Hematopoietic multipotent progenitor cell treated with erythropoietin and hydrocortisone succinate and interleukin-3 and kit ligand, for 6 days (in vitro differentiated cells): ENCODE data around the gene RORB.

ENCODE experiments used
- DNase-seq: peaks from one replicate; pipeline ENCODE4 v3.0.0-alpha.2; 2015

RORB gene

DNA sequence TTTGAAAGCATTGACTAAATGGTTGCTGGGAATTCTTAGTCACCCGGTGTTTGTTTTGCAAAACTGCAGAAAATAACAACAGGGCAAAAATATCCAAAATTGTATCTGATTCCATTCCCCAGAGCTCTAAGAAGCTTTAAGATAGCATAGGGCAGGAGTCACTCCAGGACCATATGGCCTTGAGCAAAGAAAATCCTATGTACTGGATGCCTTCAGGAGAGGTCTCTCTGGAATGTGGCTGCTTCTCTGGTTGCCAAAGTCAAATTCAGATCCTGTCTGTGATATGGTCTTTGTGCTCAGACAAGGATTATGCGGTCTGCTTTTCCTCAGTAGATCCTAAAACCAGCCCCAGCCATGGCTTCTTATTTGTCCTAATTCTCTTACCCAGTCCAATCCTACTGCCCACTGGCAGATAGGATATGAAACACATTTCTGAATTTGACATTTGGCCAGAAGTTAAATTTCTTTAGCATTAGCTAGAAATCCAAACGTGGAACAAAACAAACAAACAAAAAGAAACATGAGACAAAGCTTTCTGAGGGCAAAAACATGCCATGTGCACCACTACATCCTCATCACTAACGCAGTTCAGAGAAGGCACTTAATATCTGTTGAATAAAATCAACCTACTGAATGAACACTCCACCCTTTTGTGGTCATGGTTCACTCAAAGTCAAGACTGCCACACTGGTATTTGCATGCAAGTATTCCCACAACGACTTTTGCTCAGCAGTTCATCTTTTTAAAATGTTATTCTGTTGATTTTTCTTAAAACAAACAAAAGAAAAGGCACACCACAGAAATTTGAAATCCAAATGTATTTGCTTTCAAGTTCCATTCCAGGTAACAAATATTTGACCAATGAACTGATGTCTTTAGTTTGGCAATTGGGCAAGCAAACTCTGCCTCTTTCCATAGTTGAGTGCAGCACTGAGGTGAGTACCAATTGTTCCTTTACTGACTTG, 224.8 kb downstream of the RORB start:
- DNase-seq: no peak

DNA sequence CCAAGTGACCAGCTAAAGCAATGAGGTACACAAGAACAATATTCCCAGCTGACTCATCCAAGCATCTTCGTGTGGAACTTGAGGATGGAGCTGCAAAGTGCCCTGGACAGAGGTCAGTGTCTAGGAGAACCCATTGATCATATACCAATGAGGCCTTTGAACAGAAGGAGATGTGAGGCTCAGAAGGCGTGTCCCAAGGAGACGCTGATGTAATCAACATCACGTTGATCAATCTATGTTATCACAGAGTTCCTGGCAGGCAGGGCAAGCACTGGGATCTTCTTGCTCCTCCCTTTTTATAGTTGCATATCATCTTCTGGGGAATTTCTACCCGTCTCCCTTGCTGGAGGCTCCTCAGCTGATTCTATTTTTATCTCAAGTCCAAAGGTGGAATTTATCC, 227.2 kb downstream of the RORB start:
- no peak for DNase-seq

DNA sequence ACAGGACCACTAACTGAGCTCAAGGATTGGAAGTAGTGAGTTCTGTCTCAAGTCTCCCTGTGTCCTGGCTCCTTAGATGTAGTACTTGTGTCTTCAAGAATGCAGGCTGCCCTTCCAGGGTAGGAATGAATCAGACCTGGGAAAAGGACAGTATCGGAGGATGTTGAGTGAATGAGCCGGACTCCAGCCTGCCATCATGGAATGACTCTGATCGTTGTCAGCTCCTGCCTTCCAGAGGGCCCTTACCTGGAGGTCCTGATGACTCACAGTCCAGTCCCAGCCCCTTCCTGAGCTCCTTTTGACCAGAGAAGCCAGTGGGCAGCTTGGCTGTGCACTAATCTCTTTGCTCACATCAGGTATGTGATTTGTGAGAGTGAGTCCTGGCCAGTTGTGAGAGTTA, 229.4 kb downstream of the RORB start:
- no peak for DNase-seq

DNA sequence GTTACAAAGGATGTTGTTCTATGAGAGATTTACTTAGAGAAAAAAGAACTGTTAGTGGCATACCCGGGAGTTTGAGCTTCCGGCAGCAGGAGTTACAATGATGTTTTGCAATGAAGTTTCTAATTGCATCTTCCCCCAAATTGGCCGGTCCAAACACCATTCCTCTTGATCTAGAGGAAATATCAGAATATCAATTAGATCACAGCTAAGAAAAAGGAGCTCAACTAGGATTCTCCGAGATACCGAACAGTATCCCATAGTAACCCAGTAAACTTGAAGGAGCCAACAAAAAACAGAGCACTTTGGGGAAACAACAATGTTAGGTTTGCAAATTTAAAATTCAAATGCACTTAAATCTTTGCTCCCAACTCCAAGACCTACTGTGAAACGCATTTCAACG, 231.0 kb downstream of the RORB start:
- DNase-seq: no peak

DNA sequence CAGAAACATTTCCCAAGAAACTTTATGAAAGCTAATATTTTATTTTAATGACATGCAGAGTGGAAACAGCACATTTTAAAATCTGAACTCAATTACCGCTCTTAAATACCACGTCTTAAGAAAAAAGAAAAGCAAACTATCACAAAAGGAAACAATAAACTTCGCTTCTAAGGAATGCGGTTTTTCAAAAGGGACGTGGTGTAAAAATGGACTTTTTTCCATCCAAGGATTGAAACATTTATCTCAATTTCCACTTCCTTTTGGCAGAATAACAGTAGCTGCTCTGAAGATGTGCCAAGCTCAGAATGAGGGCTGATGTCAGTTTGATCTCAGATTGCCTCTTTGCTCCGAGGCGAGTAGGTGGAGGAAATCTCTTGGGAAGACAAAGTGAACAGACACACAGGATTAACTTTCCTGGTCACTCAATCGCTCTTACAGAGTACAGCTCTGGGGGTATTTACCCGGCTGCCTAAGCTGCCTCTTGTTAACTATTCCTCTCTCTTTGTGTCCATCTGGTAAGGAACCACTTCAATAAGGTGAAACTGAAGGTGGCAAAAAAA, 232.1 kb downstream of the RORB start:
- DNase-seq: no peak

DNA sequence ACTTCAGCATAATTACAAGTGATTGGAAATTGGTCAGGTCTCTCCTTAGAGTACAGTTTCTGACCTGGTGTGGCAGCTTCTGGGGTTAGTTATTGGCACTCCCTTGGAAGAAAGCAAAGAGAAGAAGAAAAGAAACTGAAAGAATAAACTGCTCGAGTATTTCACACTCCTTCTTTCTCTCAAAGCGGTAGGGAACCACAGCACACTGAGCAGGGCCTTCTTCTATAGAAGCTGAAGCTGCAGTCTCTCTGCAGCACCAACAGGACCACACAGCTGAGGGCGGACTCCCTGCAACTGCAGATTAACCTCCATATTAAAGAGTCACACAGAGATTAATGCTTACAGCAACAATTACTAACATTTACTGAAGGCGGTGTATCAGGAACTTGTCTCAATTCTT, 238.6 kb downstream of the RORB start:
- no peak for DNase-seq

DNA sequence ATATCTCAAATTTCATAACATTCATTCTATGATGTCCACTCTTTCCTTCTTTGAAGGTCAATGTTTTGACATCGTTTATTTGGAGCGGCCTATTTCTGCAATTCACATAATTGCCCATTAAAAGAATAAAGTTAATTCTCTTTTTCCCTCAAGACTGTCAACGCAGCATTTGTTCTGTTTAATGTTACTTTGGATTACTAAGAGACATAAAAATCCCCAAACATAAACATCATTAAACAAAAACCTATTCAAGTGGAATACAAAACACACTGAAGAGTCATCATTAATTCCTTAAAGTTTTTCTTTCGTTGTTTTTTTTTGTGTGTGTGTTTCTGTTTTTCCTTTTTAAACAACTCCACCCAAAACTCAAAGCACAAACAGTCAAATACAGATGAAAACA, 239.5 kb downstream of the RORB start:
- DNase-seq: no peak

DNA sequence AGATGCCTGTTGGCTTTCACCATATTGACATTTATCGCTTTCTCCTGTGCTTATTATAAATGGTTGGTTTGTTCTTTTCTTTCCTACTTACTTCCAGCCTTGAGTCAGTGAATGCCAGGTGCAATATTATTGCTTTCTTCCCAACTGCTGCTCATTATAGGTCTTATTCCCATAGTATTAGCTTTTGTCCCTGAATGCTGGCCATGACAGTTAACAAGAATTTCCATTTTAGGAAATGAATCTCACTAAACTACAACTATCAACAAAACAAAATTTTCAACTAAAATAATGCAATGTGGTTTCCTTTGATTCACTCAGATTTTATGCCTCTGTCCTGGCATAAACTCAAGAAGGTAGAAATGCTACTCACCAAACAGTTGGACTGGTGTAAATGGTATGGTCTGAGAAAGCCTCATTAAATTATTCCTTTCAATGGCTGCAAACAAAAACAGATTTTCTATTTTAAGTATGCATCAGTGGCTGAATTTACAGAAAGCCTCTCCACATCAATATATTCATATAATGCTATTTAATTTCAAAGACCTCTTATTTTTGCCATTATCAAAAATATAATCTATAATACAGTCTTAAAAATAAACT, 245.2 kb downstream of the RORB start:
- no peak for DNase-seq
